K562 (cell line): ENCODE measurements around the gene CCDC85B. TPM values are rescaled to one million over a fixed set of nuclear protein-coding genes. Genes with fewer than 3 reads are reported as not detected.

Source experiments
- ATAC-seq: fragments of 200-7000 bp; cut with Tn5 transposase; 3 replicates; pipeline ENCODE4 v1.9.1; 2020; ENCODE audit warnings: moderate library complexity
- BruUV-seq: library from RNA; stranded (reverse); fragments of 400-500 nt; replicated peaks from 2 replicates; lab custom pipeline; 2021; lab: Mats Ljungman, UMichigan
- CTCF ChIA-PET: fragments of 300-600 bp; formaldehyde crosslinking; extraction: SDS; loops from one replicate; lab custom pipeline; 2021; ENCODE audit warnings: low intra/inter-chr PET ratio; lab: Yijun Ruan, JAX
- POLR2A ChIA-PET: fragments of 300-600, 350-650 bp; sonication (Branson Sonifier 250); formaldehyde crosslinking; extraction: SDS; loops from one replicate; lab custom pipeline; 2021; ENCODE audit warnings: antibody characterized with exemption, inconsistent platforms; lab: Yijun Ruan, JAX
- DNase-seq, 4 experiments: peaks; one replicate each; pipeline versions ENCODE4 v3.0.0 to v3.0.0-alpha.2; 2011 to 2018; ENCODE audit warnings: low spot score in 3 of 4, mixed read lengths in 3 of 4; ENCODE audit errors: extremely low read depth in 1 of 4
- FAIRE-seq: peaks from 2 replicates; lab custom pipeline; 2011; peaks lifted over from hg19 to GRCh38; lab: Jason Lieb, UNC
- H2AFZ ChIP-seq: 2 replicates; pipeline ENCODE4 v1.6.0; 2011; ENCODE audit warnings: low read depth, low read length, control low read depth, inconsistent platforms
- H3K27ac ChIP-seq: fragments of 200-600 bp; 3 replicates; pipeline ENCODE4 v1.8.0; 2011; ENCODE audit warnings: low read depth, mild to moderate bottlenecking, control low read depth, inconsistent platforms, low read length, moderate library complexity, mixed read lengths; ENCODE audit errors: extremely low read depth
- H3K27me3 ChIP-seq, 2 experiments: fragments of 300-600 bp in 1 of 2; 2 replicates in 1 of 2; 3 replicates in 1 of 2; pipeline versions ENCODE4 v1.6.0 to v1.8.0; 2011; ENCODE audit warnings: inconsistent platforms in 2 of 2, low read length in 2 of 2, mild to moderate bottlenecking in 1 of 2, mixed read lengths in 1 of 2, moderate library complexity in 1 of 2; ENCODE audit not compliant: control insufficient read depth in 2 of 2, insufficient read depth in 2 of 2
- H3K36me3 ChIP-seq: fragments of 300-600 bp; 3 replicates; pipeline ENCODE4 v1.8.0; 2011; ENCODE audit warnings: mild to moderate bottlenecking, low read length, inconsistent platforms; ENCODE audit not compliant: control insufficient read depth, insufficient read depth
- H3K4me1 ChIP-seq, 2 experiments: fragments of 200-600 bp in 1 of 2; replicated peaks in 1 of 2; 2 replicates in 1 of 2; 3 replicates in 1 of 2; pipeline versions ENCODE4 v1.5.1 to v1.8.0; 2011; ENCODE audit warnings: inconsistent platforms in 2 of 2, low read length in 2 of 2, mild to moderate bottlenecking in 1 of 2, mixed read lengths in 1 of 2, moderate library complexity in 1 of 2; ENCODE audit not compliant: control insufficient read depth in 2 of 2, insufficient read depth in 2 of 2
- H3K4me2 ChIP-seq: 2 replicates; pipeline ENCODE4 v1.6.1; 2011; ENCODE audit warnings: low read length, control low read depth, inconsistent platforms, mixed read lengths; ENCODE audit not compliant: insufficient read depth
- H3K4me3 ChIP-seq: fragments of 200-600 bp; sonication (generic), shearing (Covaris generic); 2 replicates; pipeline ENCODE4 v1.5.1; 2016; ENCODE audit warnings: control low read depth, inconsistent platforms
- H3K79me2 ChIP-seq: fragments of 200-600 bp; 3 replicates; pipeline ENCODE4 v1.8.0; 2011; ENCODE audit warnings: low read length, inconsistent platforms; ENCODE audit not compliant: control insufficient read depth, insufficient read depth
- H3K9ac ChIP-seq, 2 experiments: 2 replicates each; pipeline versions ENCODE4 v1.6.0 to v1.6.1; 2011; ENCODE audit warnings: low read depth in 2 of 2, low read length in 2 of 2, control low read depth in 1 of 2, inconsistent platforms in 1 of 2, mild to moderate bottlenecking in 1 of 2, mixed read lengths in 1 of 2; ENCODE audit not compliant: insufficient read depth in 1 of 2
- H3K9me1 ChIP-seq: one replicate; pipeline ENCODE4 v1.6.0; 2011; ENCODE audit warnings: inconsistent platforms, mild to moderate bottlenecking, low read length, moderate library complexity; ENCODE audit not compliant: control insufficient read depth, insufficient read depth
- H3K9me3 ChIP-seq: replicated peaks from 2 replicates; pipeline ENCODE4 v1.5.1; 2011; ENCODE audit warnings: low read depth, low read length, inconsistent platforms; ENCODE audit not compliant: control insufficient read depth, insufficient read depth
- H4K20me1 ChIP-seq: replicated peaks from 2 replicates; pipeline ENCODE4 v1.6.1; 2011; ENCODE audit warnings: low read length, inconsistent platforms, mixed read lengths; ENCODE audit not compliant: control insufficient read depth, insufficient read depth
- E2F4 ChIP-seq: sonication (generic); formaldehyde crosslinking; IDR thresholded peaks from 2 replicates; pipeline ENCODE4 v1.8.0; 2022; ENCODE audit warnings: mild to moderate bottlenecking, low read depth, missing genetic modification reagents
- MTA3 ChIP-seq: fragments of 450-650 bp; formaldehyde crosslinking; IDR thresholded peaks from 2 replicates; pipeline ENCODE4 v1.6.1; 2017; ENCODE audit warnings: mild to moderate bottlenecking, borderline replicate concordance
- RBM22 ChIP-seq: fragments of 200-400 bp; formaldehyde crosslinking; IDR thresholded peaks from 2 replicates; pipeline ENCODE4 v1.6.1; 2018; ENCODE audit warnings: low read length, low read depth; ENCODE audit not compliant: poor library complexity, severe bottlenecking
- SP2 ChIP-seq: IDR thresholded peaks from 2 replicates; pipeline ENCODE4 v1.6.1; 2011; ENCODE audit warnings: mild to moderate bottlenecking, low read depth, low read length, moderate library complexity; ENCODE audit not compliant: poor library complexity, severe bottlenecking; ENCODE audit errors: extremely low read depth
- THAP7 ChIP-seq: fragments of 250-450 bp; sonication (Bioruptor Pico); IDR thresholded peaks from 2 replicates; pipeline ENCODE4 v1.5.0; 2021
- ZBTB26 ChIP-seq: fragments of 450-650 bp; formaldehyde crosslinking; IDR thresholded peaks from 2 replicates; pipeline ENCODE4 v1.4.0; 2022; ENCODE audit warnings: missing genetic modification characterization
- ZNF354B ChIP-seq: fragments of 250-450 bp; sonication (Bioruptor Pico); IDR thresholded peaks from 2 replicates; pipeline ENCODE4 v1.4.0; 2020
- WGBS: fragments of 100-300 bp; shearing (Covaris generic); methylation state at CpG from one replicate; pipeline ENCODE4 v1.1.6; 2016; ENCODE audit warnings: low coverage, mixed read lengths; ENCODE audit not compliant: insufficient coverage; ENCODE audit errors: missing lambda C conversion rate; 5-methylcytosine and 5-hydroxymethylcytosine counted together
- in situ Hi-C: fragments of 300-500 bp; cut with MboI; formaldehyde crosslinking; loops from 4 replicates; pipeline ENCODE4 v1.15.0; 2018; ENCODE audit warnings: inconsistent platforms, mixed read lengths
- intact Hi-C: fragments of 100-400 bp; cut with micrococcal nuclease; formaldehyde crosslinking; loops from 2 replicates; pipeline ENCODE4 v1.14.2; 2022
- polyA plus RNA-seq, 8 experiments: library from polyadenylated mRNA; depleted of rRNA in 4 of 8; stranded (reverse) in 5 of 8; unstranded in 3 of 8; fragments of >200 nt; fragmentation: Nextera tagmentation in 2 of 8; fragmentation: Illumina TruSeq in 1 of 8; extraction: Ambion mirVana in 2 of 8; extraction: Trizol in 1 of 8; gene quantifications; 2 replicates each; pipeline versions ENCODE4 v1.2.1 to v1.2.3, GENCODE V29; 2011 to 2014; ENCODE audit warnings: inconsistent platforms in 1 of 8, missing spikeins in 1 of 8
- total RNA-seq, 7 experiments: library from RNA; depleted of rRNA in 6 of 7; stranded (reverse); fragments of >200 nt in 6 of 7; fragmentation: Illumina TruSeq in 2 of 7; extraction: Trizol in 2 of 7; gene quantifications; 2 replicates each; pipeline versions ENCODE4 v1.2.1 to v1.2.3, GENCODE V29; 2011 to 2021; ENCODE audit warnings: low replicate concordance in 1 of 7
- TF ChIP-seq, protein P1 (sequence below): fragments of 450-650 bp; formaldehyde crosslinking; IDR thresholded peaks from 2 replicates; pipeline ENCODE4 v1.4.0; 2020; ENCODE audit warnings: mild to moderate bottlenecking

The CCDC85B gene
- total and polyA plus RNA-seq, 9 of the 15 experiments (the other 6 are each of a cell fraction or from before 2014, with no cell fraction given), result 0.14 to 138 (median 6.2) TPM

DNA sequence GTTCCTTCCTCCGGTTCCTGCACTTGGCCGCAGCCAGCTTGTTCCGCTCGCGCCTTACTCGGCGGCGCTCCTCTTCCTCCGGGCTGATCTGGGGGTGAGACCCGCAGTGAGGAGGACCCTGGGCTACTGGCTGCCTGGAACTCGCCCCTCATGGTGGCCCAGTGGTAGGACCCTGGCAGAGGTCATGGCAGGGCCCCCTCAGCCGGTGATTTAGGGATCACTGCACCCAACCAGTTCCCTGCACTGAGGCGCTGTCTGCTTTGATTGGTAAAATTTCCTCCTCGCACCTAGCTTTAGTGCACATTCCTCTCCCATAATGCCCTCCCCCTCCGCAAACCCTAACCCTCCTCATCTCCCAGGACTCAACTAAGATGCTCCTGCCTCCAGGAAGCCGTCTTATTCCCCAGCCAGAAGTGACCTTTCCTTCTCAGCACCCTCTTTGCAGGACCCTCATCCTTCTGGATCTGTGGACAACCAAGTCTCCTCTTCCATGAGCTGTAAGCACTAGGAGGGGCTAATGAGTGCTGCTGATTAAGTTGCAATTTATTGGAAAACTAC, 3.6 kb downstream of the CCDC85B start:
- ATAC-seq, result no peak
- Histone ChIP-seq H3K4me2 (no peak overlapping the region), H2AFZ (no peak overlapping the region), H3K79me2 (peaks cover 86% of the 10 kb centered on the region), H3K9me3 (no peaks in the 10 kb centered on the region), H3K4me1 (peaks cover 41 to 71% of the 10 kb centered on the region in 2 experiments), H3K9me1 (no peaks in the 10 kb centered on the region), H3K4me3 (no peak overlapping the region), H3K27me3 (no peaks in the 10 kb centered on the region), H4K20me1 (peaks cover 32% of the 10 kb centered on the region), H3K36me3 (peaks cover 69% of the 10 kb centered on the region), H3K9ac (peak overlapping the region in 1 of 2 experiments; percentile 56; a peak in 2 of 4 replicates), H3K27ac (peak overlapping the region; percentile 48; the same call in 2 of the 3 replicates)
- BruUV-seq, result no TSS peak
- in situ Hi-C loops (no loop called here), intact Hi-C loops (no loop called here)
- ChIA-PET POLR2A (interaction anchor here (0.5 to 10.0 kb wide), 18 partner anchors 8 to 266 kb away, joined by 3 to 96 read pairs (median 4); partner anchors contain the start of genes CFL1 and MUS81), CTCF (no interaction called here)
- no peak for DNase-seq
- 86% methylated on average over 16 of the region's 16 CpGs for WGBS
- no peak for FAIRE-seq
- TF ChIP-seq ZBTB26 (CRISPR knock-in tag) (0 out of 2 replicates have a peak, but pooled peaks have one; percentile 8), MTA3 (no peak), ZNF354B (CRISPR knock-in tag) (no peak), THAP7 (CRISPR knock-in tag) (no peak), SP2 (no peak), E2F4 (CRISPR knock-in tag) (no peak), RBM22 (peak; percentile 96)
- TF ChIP-seq, protein P1, sequence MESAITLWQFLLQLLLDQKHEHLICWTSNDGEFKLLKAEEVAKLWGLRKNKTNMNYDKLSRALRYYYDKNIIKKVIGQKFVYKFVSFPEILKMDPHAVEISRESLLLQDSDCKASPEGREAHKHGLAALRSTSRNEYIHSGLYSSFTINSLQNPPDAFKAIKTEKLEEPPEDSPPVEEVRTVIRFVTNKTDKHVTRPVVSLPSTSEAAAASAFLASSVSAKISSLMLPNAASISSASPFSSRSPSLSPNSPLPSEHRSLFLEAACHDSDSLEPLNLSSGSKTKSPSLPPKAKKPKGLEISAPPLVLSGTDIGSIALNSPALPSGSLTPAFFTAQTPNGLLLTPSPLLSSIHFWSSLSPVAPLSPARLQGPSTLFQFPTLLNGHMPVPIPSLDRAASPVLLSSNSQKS (CRISPR knock-in tag), result no peak
